GM19193 (cell line): ENCODE measurements around the gene SFTPB.

Experiments
- POLR2A ChIP-seq: IDR thresholded peaks from 4 replicates; pipeline ENCODE4 v1.6.1; 2011; ENCODE audit not compliant: insufficient read depth, insufficient read length; ENCODE audit errors: extremely low read depth

SFTPB gene

GRCh38 chr2:85619617-85620016, 48.4 kb downstream of the SFTPB start:
- no peak for TF ChIP-seq POLR2A

- TF ChIP-seq POLR2A, result no peak
Measured at GRCh38 chr2:85615413-85615728, 52.6 kb downstream of the SFTPB start.

GRCh38 chr2:85613717-85614515, 54.1 kb downstream of the SFTPB start:
- no peak for TF ChIP-seq POLR2A

- TF ChIP-seq POLR2A, result peak; percentile 87
Measured at GRCh38 chr2:85611705-85612587, 56.1 kb downstream of the SFTPB start, which contains the start of gene C2orf68. TSS of gene C2orf68 (minus strand) at chr2:85612066. CDS start at chr2:85611984, 82 bp downstream.

GRCh38 chr2:85611217-85611704, 56.7 kb downstream of the SFTPB start:
- no peak for TF ChIP-seq POLR2A
